ENCODE results near the gene C9orf152.

The C9orf152 gene

GRCh38 chr9:110155751-110156150 is 52.2 kb downstream of the C9orf152 start:
- H3K4me3 ChIP-seq (ENCODE audit: low read length) = no peak overlapping the region
- H2AFZ ChIP-seq (ENCODE audit: low read depth, low read length) = no peak overlapping the region
- TF ChIP-seq EZH2phosphoT487 (IDR thresholded peaks at IDR 0.05; ENCODE audit: low read depth) = no peak
- no peak for TF ChIP-seq CTCF (IDR thresholded peaks at IDR 0.05; ENCODE audit: low read depth, low read length)
- no peak overlapping the region for H3K4me2 ChIP-seq (ENCODE audit: low read length)
- peaks cover 74% of the 10 kb centered on the region for H3K79me2 ChIP-seq (ENCODE audit: low read length)
- H3K4me1 ChIP-seq (ENCODE audit: low read length) = peaks cover 33% of the 10 kb centered on the region
- H3K9ac ChIP-seq (ENCODE audit: low read length) = no peak overlapping the region
- H4K20me1 ChIP-seq (ENCODE audit: insufficient read depth, low read length) = peaks cover 72% of the 10 kb centered on the region
- H3K27ac ChIP-seq (ENCODE audit: low read length) = no peak overlapping the region
- H3K36me3 ChIP-seq (replicated peaks; ENCODE audit: low read depth, low read length) = peaks cover 24% of the 10 kb centered on the region
- H3K27me3 ChIP-seq (ENCODE audit: low read depth, low read length) = no peaks in the 10 kb centered on the region
- H3K9me3 ChIP-seq (ENCODE audit: insufficient read depth, low read length) = no peaks in the 10 kb centered on the region

DNA sequence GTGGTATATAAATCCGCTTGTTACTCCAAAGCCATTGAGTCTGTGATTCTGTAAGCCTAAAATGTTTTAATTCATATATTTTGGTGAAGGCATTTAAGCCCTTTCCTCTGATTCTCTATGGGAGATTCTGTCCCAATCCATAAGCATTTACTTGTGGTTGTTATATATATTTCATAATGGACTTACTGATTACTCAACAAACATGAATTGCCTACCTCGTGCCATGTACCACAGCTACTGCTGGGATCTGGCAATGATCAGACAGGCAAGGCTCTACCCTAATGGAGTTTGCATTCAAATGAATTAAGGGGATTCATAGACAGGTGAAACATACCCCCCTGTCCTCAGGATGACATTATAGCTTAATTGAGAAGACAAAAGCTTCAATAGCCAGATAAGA is 54.5 kb downstream of the C9orf152 start:
- H3K4me3 ChIP-seq (ENCODE audit: low read length) = no peak overlapping the region
- peaks cover 88% of the 10 kb centered on the region for H3K79me2 ChIP-seq (ENCODE audit: low read length)
- H2AFZ ChIP-seq (ENCODE audit: low read depth, low read length) = no peak overlapping the region
- H3K9ac ChIP-seq (ENCODE audit: low read length) = no peak overlapping the region
- H4K20me1 ChIP-seq (ENCODE audit: insufficient read depth, low read length) = peaks cover 67% of the 10 kb centered on the region
- H3K9me3 ChIP-seq (ENCODE audit: insufficient read depth, low read length) = no peaks in the 10 kb centered on the region
- peaks cover 17% of the 10 kb centered on the region for H3K36me3 ChIP-seq (replicated peaks; ENCODE audit: low read depth, low read length)
- peaks cover 51% of the 10 kb centered on the region for H3K4me1 ChIP-seq (ENCODE audit: low read length)
- H3K27ac ChIP-seq (ENCODE audit: low read length) = no peak overlapping the region
- H3K4me2 ChIP-seq (ENCODE audit: low read length) = no peak overlapping the region
- TF ChIP-seq CTCF (IDR thresholded peaks at IDR 0.05; ENCODE audit: low read depth, low read length) (no peak), EZH2phosphoT487 (IDR thresholded peaks at IDR 0.05; ENCODE audit: low read depth) (no peak)
- no peaks in the 10 kb centered on the region for H3K27me3 ChIP-seq (ENCODE audit: low read depth, low read length)

GRCh38 chr9:110152704-110153374 is 55.1 kb downstream of the C9orf152 start:
- H3K4me2 ChIP-seq (ENCODE audit: low read length) = no peak overlapping the region
- TF ChIP-seq CTCF (IDR thresholded peaks at IDR 0.05; ENCODE audit: low read depth, low read length) (peak; percentile 87), EZH2phosphoT487 (IDR thresholded peaks at IDR 0.05; ENCODE audit: low read depth) (no peak)
- no peak overlapping the region for H3K27ac ChIP-seq (ENCODE audit: low read length)
- H3K27me3 ChIP-seq (ENCODE audit: low read depth, low read length) = no peaks in the 10 kb centered on the region
- H2AFZ ChIP-seq (ENCODE audit: low read depth, low read length) = no peak overlapping the region
- peaks cover 53% of the 10 kb centered on the region for H3K4me1 ChIP-seq (ENCODE audit: low read length)
- H3K36me3 ChIP-seq (replicated peaks; ENCODE audit: low read depth, low read length) = peaks cover 17% of the 10 kb centered on the region
- H3K79me2 ChIP-seq (ENCODE audit: low read length) = peaks cover 89% of the 10 kb centered on the region
- H4K20me1 ChIP-seq (ENCODE audit: insufficient read depth, low read length) = peaks cover 61% of the 10 kb centered on the region
- no peak overlapping the region for H3K9ac ChIP-seq (ENCODE audit: low read length)
- no peaks in the 10 kb centered on the region for H3K9me3 ChIP-seq (ENCODE audit: insufficient read depth, low read length)
- no peak overlapping the region for H3K4me3 ChIP-seq (ENCODE audit: low read length)

Measured in OCI-LY3 (cell line).